ENCODE measurements around the gene JAM2.

- TF ChIP-seq CTCF (IDR thresholded peaks at IDR 0.05 in 8 of 11, conservative IDR thresholded peaks at IDR 0.05 in 3 of 11) (no peak), POLR2AphosphoS5 (IDR thresholded peaks at IDR 0.05) (no peak)
Measured at GRCh38 chr21:25687787-25688186, 48.7 kb downstream of the JAM2 start.

Data from spleen (tissue), 7 donors.